Heart left ventricle (tissue), 16 donors: ENCODE measurements around the gene KRT40. TPM values are rescaled to one million over a fixed set of nuclear protein-coding genes. Genes with fewer than 3 reads are reported as not detected.

Experiments used
- ATAC-seq, 4 donors: fragments of 200-7000 bp; cut with Tn5 transposase; one replicate each; pipeline ENCODE4 v1.9.1; 2020 to 2022; ENCODE audit warnings: moderate library complexity in 4 of 4, mild to moderate bottlenecking in 3 of 4, moderate number of reproducible peaks in 1 of 4
- DNase-seq, 5 donors: peaks; one replicate each; pipeline ENCODE4 v3.0.0-alpha.2; 2020
- H3K27ac ChIP-seq, 12 donors: fragments of 200-600 bp; sonication (generic) in 4 of 12; one replicate each; pipeline versions ENCODE4 v1.5.0 to v1.8.0; 2016 to 2022; ENCODE audit warnings: mild to moderate bottlenecking in 2 of 12
- H3K27me3 ChIP-seq, 9 donors: fragments of 200-600 bp; sonication (generic) in 2 of 9; one replicate each; pipeline versions ENCODE4 v1.5.1 to v1.8.0; 2016 to 2022; ENCODE audit warnings: mild to moderate bottlenecking in 3 of 9
- H3K36me3 ChIP-seq, 9 donors: fragments of 200-600 bp; sonication (generic) in 2 of 9; one replicate each; pipeline versions ENCODE4 v1.5.0 to v1.8.0; 2018 to 2022; ENCODE audit warnings: mild to moderate bottlenecking in 2 of 9
- H3K4me1 ChIP-seq, 12 donors: fragments of 200-600 bp; sonication (generic) in 4 of 12; one replicate each; pipeline versions ENCODE4 v1.5.0 to v1.8.0; 2016 to 2022; ENCODE audit warnings: mild to moderate bottlenecking in 3 of 12
- H3K4me3 ChIP-seq, 12 donors: fragments of 200-600 bp; sonication (generic) in 4 of 12; one replicate each; pipeline versions ENCODE4 v1.5.0 to v1.8.0; 2017 to 2022; ENCODE audit warnings: mild to moderate bottlenecking in 9 of 12, moderate library complexity in 4 of 12
- H3K9me3 ChIP-seq, 12 donors: fragments of 200-600 bp; sonication (generic) in 4 of 12; one replicate each; pipeline versions ENCODE4 v1.5.0 to v1.8.0; 2016 to 2022; ENCODE audit warnings: mild to moderate bottlenecking in 1 of 12
- CTCF ChIP-seq, 12 donors: fragments of 200-600 bp; sonication (generic) in 4 of 12; IDR thresholded peaks; one replicate each; pipeline versions ENCODE4 v1.5.0 to v1.8.0; 2018 to 2022; ENCODE audit warnings: antibody characterized with exemption in 12 of 12, mild to moderate bottlenecking in 5 of 12
- POLR2A ChIP-seq, 2 donors: fragments of 450-650 bp; IDR thresholded peaks; one replicate each; pipeline ENCODE4 v1.6.1; 2017; ENCODE audit warnings: antibody characterized with exemption in 2 of 2, mild to moderate bottlenecking in 2 of 2, moderate library complexity in 2 of 2
- WGBS, 4 donors: extraction: QIAGEN DNeasy Blood & Tissue Kit in 2 of 4; methylation state at CpG; one replicate each; pipeline versions ENCODE4 v1.1.5 to v1.1.7; 2013 to 2018; 5-methylcytosine and 5-hydroxymethylcytosine counted together
- intact Hi-C, 10 donors: fragments of 100-400 bp; cut with DNase I; formaldehyde crosslinking; loops; one replicate each; pipeline versions ENCODE4 v1.11.1 to v1.14.2; 2022
- polyA plus RNA-seq, 2 donors: library from polyadenylated mRNA; stranded (reverse); fragments of 200-250 nt; gene quantifications; one replicate each; pipeline ENCODE4 v1.2.3, GENCODE V29; 2013
- total RNA-seq, 9 donors: library from RNA; depleted of rRNA in 2 of 9; stranded (reverse); fragments of >200 nt in 2 of 9; fragmentation: NEBNext Ultra II Directional in 3 of 9; extraction: Animal tissue kit (Norgen Biotek cat#: 25700) in 3 of 9; gene quantifications; one replicate each; pipeline versions ENCODE4 v1.1.0 to v1.2.4, GENCODE V29; 2016 to 2023
- donor health status: ischemic (EF 13 %, LVEDD 7.1; RV severe dilation, severe dysfunction).
- donor health status: healthy with polysubstance abuse.
- donor health status: DM: no; HTN: yes; CAD: no.
- donor health status: DM: no; HTN: no; CAD: no.
- donor health status: ischemic (EF 25% LVEDD 6.9; RV normal size, moderate dysfunction).
- donor health status: ischemic (EF 25% LVEDD 5.7; RV mildly dilated, moderate dysfunction).
- donor health status: healthy.
- donor health status: DM: yes; HTN: yes; CAD: no.
- donor health status: ischemic (EF 35%, LVEDD 5.7; RV mildly dilated, moderate dysfunction).
- donor health status: nonischemic (EF 11% LVEDD 7.7; RV severe dilation, severe dysfunction).
- donor health status: DM: yes; HTN: yes; CAD: no.
- donor health status: PGD.
- donor health status: ischemic (EF 29% LVEDD 5.4; RV normal size, mild dysfunction).
- donor health status: nonischemic (EF 23%, LVEDD 6.1; RV moderate dilation, normal function).

The KRT40 gene
- total and polyA plus RNA-seq, 11 donors: not detected

GRCh38 chr17:40980596-40980995 lies 3.5 kb downstream of the KRT40 start:
- WGBS, 4 donors: 3 to 16% (median 10%) methylated on average over 8 of the region's 8 CpGs
- peaks cover 0 to 5% (median 0%) of the 10 kb centered on the region in 12 donors for H3K4me1 ChIP-seq
- peaks cover 0 to 35% (median 10%) of the 10 kb centered on the region in 9 donors for H3K27me3 ChIP-seq
- no peaks in the 10 kb centered on the region for H3K36me3 ChIP-seq
- no peaks in the 10 kb centered on the region for H3K9me3 ChIP-seq
- intact Hi-C loops: no loop called here
- H3K27ac ChIP-seq: no peak overlapping the region
- ATAC-seq: peak in 2 of 4 donors; percentile 42 to 46
- DNase-seq: no peak
- TF ChIP-seq CTCF (IDR thresholded peaks at IDR 0.05) (no peak), POLR2A (IDR thresholded peaks at IDR 0.05) (no peak)
- H3K4me3 ChIP-seq: no peak overlapping the region

- 51 to 70% (median 60%) methylated on average over 3 of the region's 3 CpGs for WGBS, 4 donors
These were observed 4.0 kb downstream of the KRT40 start for GRCh38 chr17:40980117-40980516.

GRCh38 chr17:40978575-40979151 lies 5.5 kb downstream of the KRT40 start:
- peaks cover 0 to 5% (median 0%) of the 10 kb centered on the region in 12 donors for H3K4me1 ChIP-seq
- ATAC-seq: no peak
- no peaks in the 10 kb centered on the region for H3K9me3 ChIP-seq
- DNase-seq: no peak
- no peak overlapping the region for H3K4me3 ChIP-seq
- no peaks in the 10 kb centered on the region for H3K36me3 ChIP-seq
- intact Hi-C loops: no loop called here
- H3K27me3 ChIP-seq: peaks cover 0 to 39% (median 7%) of the 10 kb centered on the region in 9 donors
- TF ChIP-seq POLR2A (IDR thresholded peaks at IDR 0.05): no peak
- no peak for TF ChIP-seq CTCF (IDR thresholded peaks at IDR 0.05)
- 58 to 73% (median 68%) methylated on average over 13 of the region's 13 CpGs for WGBS, 4 donors
- no peak overlapping the region for H3K27ac ChIP-seq

More at GRCh38 chr17:40980117-40980516, 4.0 kb downstream of the KRT40 start:
- intact Hi-C loops: no loop called here
- H3K36me3 ChIP-seq: no peaks in the 10 kb centered on the region
- no peak overlapping the region for H3K4me3 ChIP-seq
- TF ChIP-seq CTCF (IDR thresholded peaks at IDR 0.05): no peak
- no peak for TF ChIP-seq POLR2A (IDR thresholded peaks at IDR 0.05)
- no peak for DNase-seq
- no peak for ATAC-seq
- peaks cover 0 to 40% (median 10%) of the 10 kb centered on the region in 9 donors for H3K27me3 ChIP-seq
- H3K4me1 ChIP-seq: peaks cover 0 to 5% (median 0%) of the 10 kb centered on the region in 12 donors
- no peaks in the 10 kb centered on the region for H3K9me3 ChIP-seq
- no peak overlapping the region for H3K27ac ChIP-seq

GRCh38 chr17:40975516-40975915 lies 8.6 kb downstream of the KRT40 start:
- intact Hi-C loops: no loop called here
- Histone ChIP-seq H3K4me3 (no peak overlapping the region), H3K36me3 (no peaks in the 10 kb centered on the region), H3K4me1 (peaks cover 0 to under 1% (median 0%) of the 10 kb centered on the region in 12 donors), H3K27ac (no peak overlapping the region), H3K27me3 (peaks cover 0 to 24% (median 3%) of the 10 kb centered on the region in 9 donors), H3K9me3 (no peaks in the 10 kb centered on the region)
- DNase-seq (no peak), ATAC-seq (no peak)
- TF ChIP-seq POLR2A (IDR thresholded peaks at IDR 0.05): no peak
- no peak for TF ChIP-seq CTCF (IDR thresholded peaks at IDR 0.05)
